Measurements from ENCODE around the gene RELA. TPM values are rescaled to one million over a fixed set of nuclear protein-coding genes. Genes with fewer than 3 reads are reported as not detected.

RELA gene
- total and polyA plus RNA-seq, 2 of the 4 experiments (the other 2 are of a cell fraction): 8.6 to 53.0 TPM

- Histone ChIP-seq H3K27ac (ENCODE audit: insufficient read depth, low read length) (peak overlapping the region; percentile 97), H3K79me1 (ENCODE audit: low read depth in 1 of 2, low read length in 2 of 2) (peaks cover 22 to 42% of the 10 kb centered on the region in 2 experiments; a peak in 3 of 4 replicates), H2AFZ (replicated peaks; ENCODE audit: low read length, poor library complexity) (peak overlapping the region; percentile 97), H4K8ac (ENCODE audit: low read depth in 2 of 2, low read length in 2 of 2) (peak overlapping the region; percentile 97 to 99), H3K4ac (ENCODE audit: low read depth, low read length) (peak overlapping the region; percentile 99), H3K9ac (ENCODE audit: low read depth, low read length) (peak overlapping the region; percentile 81), H4K20me1 (ENCODE audit: insufficient read depth, low read length) (peaks cover 4% of the 10 kb centered on the region; the same call in 1 of the 2 replicates), H3K9me3 (ENCODE audit: control insufficient read depth, insufficient read depth, low read length) (no peaks in the 10 kb centered on the region), H2AK5ac (ENCODE audit: low read depth, low read length) (peak overlapping the region; percentile 99), H3K23ac (ENCODE audit: low read depth, low read length) (peak overlapping the region; percentile 97), H4K5ac (ENCODE audit: low read depth, low read length) (peak overlapping the region; percentile 91), H3K14ac (replicated peaks; ENCODE audit: low read depth, low read length) (peak overlapping the region; percentile 99), H3K4me2 (ENCODE audit: low read depth, low read length) (peak overlapping the region; percentile 90), H3K18ac (ENCODE audit: low read depth, low read length) (peak overlapping the region; percentile 88), H3K27me3 (ENCODE audit: control insufficient read depth, insufficient read depth, low read length) (no peaks in the 10 kb centered on the region), H3K4me3 (ENCODE audit: insufficient read depth, low read depth, low read length) (peak overlapping the region; percentile 56), H3K56ac (ENCODE audit: extremely low read depth, insufficient read depth, low read length) (peak overlapping the region; percentile 87), H3K4me1 (ENCODE audit: control insufficient read depth, insufficient read depth, low read length) (peaks cover 17% of the 10 kb centered on the region), H2BK120ac (ENCODE audit: low read depth, low read length) (peak overlapping the region; percentile 91), H2BK15ac (ENCODE audit: low read depth, low read length) (peak overlapping the region; percentile 58; the same call in 1 of the 3 replicates), H3K36me3 (ENCODE audit: control insufficient read depth, insufficient read depth, low read length) (peaks cover 44% of the 10 kb centered on the region), H2BK5ac (ENCODE audit: low read depth, low read length, poor library complexity, severe bottlenecking) (peak overlapping the region; percentile 96), H2BK20ac (ENCODE audit: low read depth, low read length) (0 out of 2 replicates have a peak overlapping the region, but pooled peaks have one; percentile 22), H2AK9ac (replicated peaks; ENCODE audit: low read depth, low read length, poor library complexity) (peak overlapping the region; percentile 99), H3K9me1 (ENCODE audit: insufficient read depth, low read length) (peaks cover 14% of the 10 kb centered on the region), H4K91ac (ENCODE audit: insufficient read depth, low read depth, low read length) (peak overlapping the region; percentile 98)
- in situ Hi-C loops (cut with MboI; ENCODE audit: low sequenced_read_pairs) (no loop called here), intact Hi-C loops (cut with micrococcal nuclease) (no loop called here), dilution Hi-C loops (cut with HindIII; ENCODE audit: low sequenced_read_pairs, unreplicated experiment) (no loop called here)
- POLR2A ChIA-PET (ENCODE audit: unreplicated experiment): interaction anchor here (1.2 kb wide), 1 partner anchor 11 kb away, joined by 3 read pairs; no protein-coding TSS in a partner anchor
- DNase-seq (peak; percentile 93), ATAC-seq (ENCODE audit: low read depth) (peak; percentile 93)
- no peak for TF ChIP-seq RFX5 (IDR thresholded peaks at IDR 0.05; ENCODE audit: low read depth, low read length)
- no peak for TF ChIP-seq FOS (IDR thresholded peaks at IDR 0.05; ENCODE audit: low read depth, low read length)
- no peak for TF ChIP-seq MAFK (IDR thresholded peaks at IDR 0.05; ENCODE audit: low read depth, low read length)
- TF ChIP-seq BHLHE40 (IDR thresholded peaks at IDR 0.05; ENCODE audit: low read depth, low read length): no peak
- peak; percentile 83 for TF ChIP-seq POLR2A (IDR thresholded peaks at IDR 0.05; ENCODE audit: low read depth, low read length)
- peak; percentile 98 for TF ChIP-seq MAZ (IDR thresholded peaks at IDR 0.05; ENCODE audit: borderline replicate concordance, low read depth, low read length)
- CTCF ChIA-PET: no interaction called here
- no TSS peak for BruUV-seq (replicated peaks)
- WGBS, 2 experiments (ENCODE audit: extremely low coverage in 2 of 2, insufficient read length in 1 of 2): 0% methylated on average over 43 of the region's 68 CpGs; no CpG with 5 or more reads in 1 of the 2 experiments
Measured at GRCh38 chr11:65652511-65653228, 10.0 kb downstream of the RELA start.
